HG03066 (cell line): ENCODE results near the gene RNF207.

ENCODE experiments used
- ATAC-seq: cut with Tn5 transposase; IDR thresholded peaks from one replicate; pipeline ENCODE4 v1.9.1; 2021; ENCODE audit warnings: low read depth; ENCODE audit not compliant: unreplicated experiment

The RNF207 gene, protein sequence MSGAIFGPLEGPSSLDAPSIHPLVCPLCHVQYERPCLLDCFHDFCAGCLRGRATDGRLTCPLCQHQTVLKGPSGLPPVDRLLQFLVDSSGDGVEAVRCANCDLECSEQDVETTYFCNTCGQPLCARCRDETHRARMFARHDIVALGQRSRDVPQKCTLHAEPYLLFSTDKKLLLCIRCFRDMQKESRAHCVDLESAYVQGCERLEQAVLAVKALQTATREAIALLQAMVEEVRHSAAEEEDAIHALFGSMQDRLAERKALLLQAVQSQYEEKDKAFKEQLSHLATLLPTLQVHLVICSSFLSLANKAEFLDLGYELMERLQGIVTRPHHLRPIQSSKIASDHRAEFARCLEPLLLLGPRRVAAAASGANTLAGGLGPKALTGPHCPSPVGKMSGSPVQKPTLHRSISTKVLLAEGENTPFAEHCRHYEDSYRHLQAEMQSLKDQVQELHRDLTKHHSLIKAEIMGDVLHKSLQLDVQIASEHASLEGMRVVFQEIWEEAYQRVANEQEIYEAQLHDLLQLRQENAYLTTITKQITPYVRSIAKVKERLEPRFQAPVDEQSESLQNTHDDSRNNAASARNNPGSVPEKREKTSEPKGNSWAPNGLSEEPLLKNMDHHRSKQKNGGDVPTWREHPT

DNA sequence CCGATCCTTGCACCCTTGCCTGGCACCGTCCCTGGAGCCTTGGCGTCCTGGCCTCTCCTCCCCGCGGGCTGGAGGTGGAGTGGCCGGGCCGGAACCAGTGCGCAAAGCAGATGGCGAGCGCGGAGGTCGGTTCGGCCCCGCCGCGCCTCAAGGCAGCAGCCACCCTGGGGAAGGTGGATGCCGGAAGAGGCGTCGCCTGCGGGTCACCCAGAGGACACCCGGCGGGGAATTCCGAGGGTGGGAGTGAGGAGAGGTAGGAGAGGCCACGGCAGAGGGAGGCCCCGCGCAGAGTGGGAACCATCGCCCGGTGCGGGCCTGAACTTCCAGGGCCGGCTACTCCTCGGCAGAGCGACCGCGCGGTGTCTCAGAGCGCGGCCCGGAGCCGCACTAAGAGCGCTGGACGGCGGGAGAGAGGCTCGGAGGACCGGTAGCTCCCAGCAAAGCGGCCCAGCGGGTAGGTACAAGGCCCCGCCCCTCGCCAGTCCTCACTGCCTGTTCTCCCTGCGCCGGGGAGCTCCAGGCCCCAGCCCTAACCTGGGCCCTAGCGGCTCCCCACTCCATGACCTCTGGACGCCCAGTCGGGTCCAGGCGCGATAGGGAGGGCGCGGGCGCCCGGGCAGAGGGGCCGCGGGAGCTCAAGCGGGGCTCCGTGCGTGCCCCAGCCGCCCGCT, at the start of gene RNF207:
Gene RNF207, plus strand, starts transcription at position 271 of the 671 bp plus-strand sequence. CDS start 417 bp downstream, outside the sequence.
- peak; percentile 54 for ATAC-seq

GRCh38 chr1:6157132-6157527, 48.8 kb upstream of the RNF207 start:
- ATAC-seq: no peak

DNA sequence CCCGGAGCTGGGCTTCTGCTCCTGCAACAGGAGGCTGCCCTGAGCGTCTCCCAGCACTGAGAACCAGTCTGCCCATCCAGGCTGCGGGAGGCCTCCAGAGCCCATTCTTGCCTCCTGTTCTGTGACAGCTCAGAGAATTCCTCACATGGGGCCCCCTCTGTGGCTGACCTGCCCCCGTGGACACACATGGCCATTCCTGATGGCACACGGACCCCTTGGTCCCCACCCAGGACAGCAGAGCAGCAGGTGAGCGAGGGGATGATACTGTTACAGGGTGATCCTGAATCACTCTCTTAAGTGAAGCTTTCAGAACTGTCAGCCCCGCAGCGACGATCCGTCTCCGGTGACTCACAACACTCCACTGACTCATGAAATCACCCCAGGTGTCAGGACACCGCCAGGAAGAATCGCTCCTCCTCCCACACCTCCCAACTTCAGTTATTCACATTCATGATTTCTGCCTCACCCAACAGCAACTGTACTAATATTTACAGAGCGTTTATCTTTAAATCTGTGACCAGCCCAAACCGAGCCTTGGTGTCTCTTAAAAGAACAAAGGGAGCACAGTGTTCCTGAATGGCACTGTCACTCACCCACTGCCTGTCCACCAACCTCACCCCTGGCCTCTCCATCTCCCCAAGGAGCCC, 48.3 kb upstream of the RNF207 start:
- no peak for ATAC-seq

- ATAC-seq: no peak
Observed at GRCh38 chr1:6158181-6158580, 47.7 kb upstream of the RNF207 start.

- ATAC-seq: no peak
Observed at GRCh38 chr1:6162341-6162740, 43.6 kb upstream of the RNF207 start.

- no peak for ATAC-seq
Observed at GRCh38 chr1:6162773-6163172, 43.1 kb upstream of the RNF207 start.

DNA sequence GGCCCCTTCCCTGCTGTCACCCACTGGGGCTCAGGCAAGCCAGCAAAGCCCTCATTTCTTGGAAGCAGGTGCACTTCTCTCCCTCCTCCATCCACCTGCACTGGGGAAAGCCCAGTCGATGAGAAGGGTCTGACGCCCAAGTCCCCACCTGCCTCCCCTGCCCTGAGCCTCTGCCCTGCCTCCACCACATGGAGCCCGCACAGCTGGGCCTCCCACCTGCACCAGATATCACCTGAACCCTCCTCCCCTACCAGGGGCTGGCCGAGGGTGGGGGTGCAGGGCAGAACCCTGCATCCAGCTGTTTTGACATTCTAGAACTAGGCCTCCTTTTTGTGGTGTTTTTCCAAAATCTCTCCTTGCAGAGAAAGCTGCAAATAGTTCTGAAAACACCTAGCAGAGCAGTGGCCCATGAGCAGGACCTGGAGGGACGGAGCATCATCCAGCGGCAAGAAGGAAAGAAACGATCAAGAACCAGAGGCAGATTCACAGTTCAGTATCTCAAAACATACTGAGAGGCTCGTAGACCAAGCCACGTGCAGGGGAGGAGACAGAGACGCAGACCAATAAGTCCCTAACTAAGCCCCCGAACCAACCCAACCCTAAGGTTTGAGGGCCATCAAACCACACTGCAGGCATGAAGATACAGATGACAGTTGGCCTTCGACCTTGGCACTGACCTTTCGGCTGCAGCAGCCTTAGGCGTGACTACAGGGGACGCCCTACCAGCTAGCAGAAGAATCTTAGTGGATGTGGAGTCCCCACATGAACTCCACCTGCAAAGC, 42.5 kb upstream of the RNF207 start:
- no peak for ATAC-seq

- no peak for ATAC-seq
Observed at GRCh38 chr1:6163973-6164617, 41.8 kb upstream of the RNF207 start.

DNA sequence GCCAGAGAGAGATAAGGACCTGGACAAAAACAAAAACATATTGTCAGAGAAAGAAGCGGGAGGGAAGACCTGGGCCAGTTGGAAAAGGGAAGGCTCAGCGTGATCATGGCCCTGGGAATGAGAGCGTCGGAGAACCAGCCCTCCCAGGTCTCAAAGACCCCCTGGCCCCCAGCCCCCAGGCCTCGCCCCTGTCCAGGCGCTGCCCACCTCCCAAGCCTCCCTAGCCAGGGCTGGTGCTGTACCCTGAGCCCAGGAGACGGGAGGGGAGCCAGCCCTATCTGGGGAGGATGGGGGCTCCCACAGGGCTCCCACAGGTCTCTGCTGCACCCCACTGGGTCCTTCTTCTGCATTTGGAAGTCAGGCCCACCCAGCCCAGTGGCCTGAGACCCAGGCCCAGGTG, 40.9 kb upstream of the RNF207 start:
- no peak for ATAC-seq

DNA sequence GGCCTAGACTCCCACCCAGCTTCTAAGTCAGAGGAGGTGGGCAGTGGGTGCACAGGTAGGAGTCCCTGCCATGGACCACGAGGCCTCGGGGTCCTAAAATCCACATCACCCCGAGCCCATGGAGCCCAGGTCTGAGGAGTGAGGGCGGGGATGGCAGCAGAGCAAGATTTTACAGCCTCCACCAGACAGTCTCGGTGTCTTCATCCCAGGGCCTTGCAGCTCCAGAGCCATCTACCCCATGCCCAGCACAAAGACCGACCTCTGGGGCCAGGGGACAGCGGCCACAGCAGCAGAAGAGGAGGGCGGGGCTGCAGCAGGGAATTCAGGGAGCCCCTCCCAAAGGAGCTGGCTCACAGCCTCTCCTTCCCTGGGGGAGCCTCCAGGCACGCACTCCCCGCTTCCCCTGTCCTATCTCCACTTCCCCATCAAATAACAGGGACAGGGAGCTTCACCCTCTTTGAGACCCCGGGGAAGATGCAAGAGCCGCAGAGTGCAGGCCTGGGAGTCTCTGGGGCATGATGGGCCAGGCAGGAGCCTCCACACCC, 40.4 kb upstream of the RNF207 start:
- no peak for ATAC-seq

DNA sequence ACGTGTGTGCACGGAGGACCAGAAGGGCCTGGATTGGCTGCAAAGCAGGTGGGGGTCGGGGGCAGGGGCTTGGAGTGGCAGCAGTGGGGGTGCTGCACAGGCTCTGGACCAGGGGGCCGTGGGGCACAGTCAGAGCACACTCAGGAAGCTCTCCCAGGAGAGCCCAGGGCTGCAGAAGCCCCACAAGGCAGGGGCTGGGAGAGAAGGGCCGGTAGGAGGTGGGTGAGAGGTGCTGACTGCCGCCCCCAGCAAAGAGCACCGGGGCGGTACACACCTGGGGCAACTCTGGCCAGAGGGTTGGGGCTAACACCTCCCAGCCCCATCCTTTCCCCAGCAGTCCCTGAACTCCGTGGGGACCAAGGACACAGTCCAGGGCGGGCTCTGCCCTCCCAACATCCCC, 39.7 kb upstream of the RNF207 start:
- no peak for ATAC-seq

GRCh38 chr1:6166655-6167390, 39.1 kb upstream of the RNF207 start:
- no peak for ATAC-seq

- no peak for ATAC-seq
Observed at GRCh38 chr1:6167391-6168303, 38.3 kb upstream of the RNF207 start.

GRCh38 chr1:6168947-6169586, 36.9 kb upstream of the RNF207 start:
- ATAC-seq: no peak

GRCh38 chr1:6170116-6170741, 35.7 kb upstream of the RNF207 start:
- ATAC-seq: no peak

GRCh38 chr1:6170742-6171201, 35.1 kb upstream of the RNF207 start:
- ATAC-seq: no peak
